NCI-H524 treated with DMSO at 0.1 percent for 48 hours (cell line): ENCODE measurements around the gene BAG1.

Source experiments
- DNase-seq: peaks from one replicate; lab custom pipeline; 2025; lab: John Stamatoyannopoulos, UW

The BAG1 gene

GRCh38 chr9:33264473-33265177 lies at the start of gene BAG1, which contains the start of gene CHMP5:
Gene BAG1, minus strand, starts transcription at chr9:33264708.
Gene CHMP5, plus strand, starts transcription at chr9:33265049. Its CDS starts 30 bp downstream, at chr9:33265079.
- DNase-seq = peak; percentile 95

- no peak for DNase-seq
Measured at GRCh38 chr9:33311953-33312352, 47.4 kb upstream of the BAG1 start.

- no peak for DNase-seq
Measured at GRCh38 chr9:33310748-33311147, 46.2 kb upstream of the BAG1 start.

- no peak for DNase-seq
Measured at GRCh38 chr9:33309903-33310302, 45.4 kb upstream of the BAG1 start.

- no peak for DNase-seq
Measured at GRCh38 chr9:33307067-33307466, 42.6 kb upstream of the BAG1 start.

GRCh38 chr9:33306037-33306436 lies 41.5 kb upstream of the BAG1 start:
- no peak for DNase-seq

GRCh38 chr9:33304362-33304761 lies 39.9 kb upstream of the BAG1 start:
- no peak for DNase-seq

- DNase-seq = no peak
Measured at GRCh38 chr9:33300546-33300945, 36.0 kb upstream of the BAG1 start.

GRCh38 chr9:33297432-33297831 lies 32.9 kb upstream of the BAG1 start:
- DNase-seq = peak; percentile 35

- DNase-seq = no peak
Measured at GRCh38 chr9:33295571-33295970, 31.1 kb upstream of the BAG1 start.

GRCh38 chr9:33294670-33295432 lies 30.3 kb upstream of the BAG1 start:
- no peak for DNase-seq

- DNase-seq = no peak
Measured at GRCh38 chr9:33293782-33294181, 29.3 kb upstream of the BAG1 start.

GRCh38 chr9:33291901-33292300 lies 27.4 kb upstream of the BAG1 start:
- DNase-seq = no peak

- no peak for DNase-seq
Measured at GRCh38 chr9:33291031-33291397, 26.5 kb upstream of the BAG1 start.

GRCh38 chr9:33290247-33291030 lies 25.9 kb upstream of the BAG1 start, which contains the start of gene NFX1:
Gene NFX1, plus strand, starts transcription at chr9:33290516. Its CDS starts 57 bp downstream, at chr9:33290573.
- peak; percentile 68 for DNase-seq

- DNase-seq = no peak
Measured at GRCh38 chr9:33289936-33290246, 25.4 kb upstream of the BAG1 start.

- no peak for DNase-seq
Measured at GRCh38 chr9:33289496-33289895, 25.0 kb upstream of the BAG1 start.

GRCh38 chr9:33288828-33289483 lies 24.4 kb upstream of the BAG1 start:
- no peak for DNase-seq

GRCh38 chr9:33288235-33288634 lies 23.7 kb upstream of the BAG1 start:
- DNase-seq = no peak

GRCh38 chr9:33287087-33287490 lies 22.6 kb upstream of the BAG1 start:
- DNase-seq = no peak

GRCh38 chr9:33285502-33285901 lies 21.0 kb upstream of the BAG1 start:
- DNase-seq = no peak

- DNase-seq = no peak
Measured at GRCh38 chr9:33277484-33277883, 13.0 kb upstream of the BAG1 start.
